ENCODE data around the gene SHLD1. TPM values are rescaled to one million over a fixed set of nuclear protein-coding genes. Genes with fewer than 3 reads are reported as not detected.
"Not testable (repeated sequence)": the region's sequence is repeated elsewhere in the genome, so short reads cannot be mapped to it uniquely, and the experiment has no call there.

The SHLD1 gene
- total RNA-seq, 2 experiments from 2014 or later: 7.0 to 7.9 TPM

DNA sequence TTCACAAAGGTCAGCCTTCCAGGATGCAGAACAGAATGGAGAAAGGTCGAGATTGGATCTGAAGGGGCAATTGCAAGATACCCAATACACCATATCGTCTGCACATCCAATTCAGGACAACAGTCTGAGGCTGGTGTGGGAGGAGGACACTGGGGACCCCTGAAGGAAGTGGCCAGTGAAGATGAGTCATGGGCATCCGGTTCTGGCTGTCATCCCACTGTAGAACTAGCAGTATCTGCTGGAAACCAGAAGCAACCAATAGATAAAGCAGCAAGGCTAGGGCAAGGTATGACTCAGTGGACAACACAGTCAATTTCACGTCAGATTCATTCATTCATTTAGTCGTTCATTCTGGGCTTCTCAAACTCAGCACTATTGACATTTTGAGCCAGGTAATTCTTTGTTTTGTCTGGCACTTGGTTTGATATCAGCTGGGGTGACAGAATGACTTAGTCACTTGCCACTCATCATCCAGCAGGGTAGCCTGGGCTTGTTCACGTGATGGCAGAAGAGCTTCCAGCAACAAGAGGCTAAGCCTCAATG lies 30.3 kb upstream of the SHLD1 start:
- H3K9me3 Mint-ChIP-seq (ENCODE audit: insufficient read depth): no peaks in the 10 kb centered on the region
- no peak for DNase-seq
- POLR2A ChIA-PET: no interaction called here
- no peak overlapping the region for H3K4me3 Mint-ChIP-seq
- CTCF ChIA-PET: no interaction called here
- no peak for ATAC-seq
- H3K27ac Mint-ChIP-seq: no peak overlapping the region
- H3K27me3 Mint-ChIP-seq (ENCODE audit: low read depth): no peaks in the 10 kb centered on the region
- peaks cover 26% of the 10 kb centered on the region for H3K4me1 Mint-ChIP-seq (ENCODE audit: low read depth)
- H3K36me3 Mint-ChIP-seq (ENCODE audit: low read depth): no peaks in the 10 kb centered on the region

DNA sequence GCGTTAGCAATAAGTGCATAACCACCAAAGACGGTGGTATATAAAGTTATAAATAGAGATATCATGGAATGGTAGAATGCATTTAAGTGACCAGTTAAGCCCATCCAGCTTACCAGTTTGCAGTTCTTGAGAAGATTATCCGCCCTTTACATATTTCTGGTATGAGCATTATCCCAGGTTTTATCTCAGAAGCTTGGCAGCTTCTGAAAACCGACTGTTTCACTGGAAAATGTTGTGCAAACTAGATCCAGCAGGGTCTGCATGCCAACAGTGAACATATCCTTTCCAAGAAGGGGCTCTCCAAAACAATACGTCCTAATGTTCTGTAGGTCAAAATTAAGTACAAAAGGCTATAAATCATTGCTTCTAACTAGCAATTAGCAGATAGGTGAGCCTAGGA lies 29.5 kb upstream of the SHLD1 start:
- ChIA-PET CTCF (no interaction called here), POLR2A (no interaction called here)
- DNase-seq (no peak), ATAC-seq (no peak)
- Mint-ChIP-seq H3K27me3 (ENCODE audit: low read depth) (no peaks in the 10 kb centered on the region), H3K27ac (no peak overlapping the region), H3K4me1 (ENCODE audit: low read depth) (peaks cover 21% of the 10 kb centered on the region), H3K4me3 (no peak overlapping the region), H3K36me3 (ENCODE audit: low read depth) (no peaks in the 10 kb centered on the region), H3K9me3 (ENCODE audit: insufficient read depth) (no peaks in the 10 kb centered on the region)

- H3K4me3 Mint-ChIP-seq; H3K9me3 Mint-ChIP-seq (ENCODE audit: insufficient read depth); H3K27ac Mint-ChIP-seq; ATAC-seq; CTCF ChIA-PET; DNase-seq; H3K27me3 Mint-ChIP-seq (ENCODE audit: low read depth); H3K36me3 Mint-ChIP-seq (ENCODE audit: low read depth): not testable (repeated sequence)
- POLR2A ChIA-PET: interaction anchor here (0.8 kb wide), 1 partner anchor 10 kb away, joined by 3 read pairs; no protein-coding TSS in a partner anchor
- peaks cover 21% of the 10 kb centered on the region for H3K4me1 Mint-ChIP-seq (ENCODE audit: low read depth)
Measured at GRCh38 chr20:5721356-5721755, 28.8 kb upstream of the SHLD1 start.

- DNase-seq (peak; percentile 28), ATAC-seq (peak; percentile 62)
- no peaks in the 10 kb centered on the region for H3K36me3 Mint-ChIP-seq (ENCODE audit: low read depth)
- no peaks in the 10 kb centered on the region for H3K9me3 Mint-ChIP-seq (ENCODE audit: insufficient read depth)
- no peak overlapping the region for H3K4me3 Mint-ChIP-seq
- peak overlapping the region; percentile 46 for H3K27ac Mint-ChIP-seq
- ChIA-PET CTCF (interaction anchor here (0.7 kb wide), 1 partner anchor 113 kb away, joined by 3 read pairs; no protein-coding TSS in a partner anchor), POLR2A (interaction anchor here (0.7 kb wide), 1 partner anchor 12 kb away, joined by 4 read pairs; no protein-coding TSS in a partner anchor)
- H3K4me1 Mint-ChIP-seq (ENCODE audit: low read depth): peaks cover 21% of the 10 kb centered on the region
- no peaks in the 10 kb centered on the region for H3K27me3 Mint-ChIP-seq (ENCODE audit: low read depth)
Measured at GRCh38 chr20:5722927-5723326, 27.3 kb upstream of the SHLD1 start.

GRCh38 chr20:5725183-5725463 lies 25.1 kb upstream of the SHLD1 start:
- H3K4me1 Mint-ChIP-seq (ENCODE audit: low read depth): peaks cover 17% of the 10 kb centered on the region
- H3K27ac Mint-ChIP-seq; DNase-seq; H3K36me3 Mint-ChIP-seq (ENCODE audit: low read depth); H3K27me3 Mint-ChIP-seq (ENCODE audit: low read depth); H3K9me3 Mint-ChIP-seq (ENCODE audit: insufficient read depth); CTCF ChIA-PET; H3K4me3 Mint-ChIP-seq; ATAC-seq: not testable (repeated sequence)
- POLR2A ChIA-PET: interaction anchor here (1.3 kb wide), 1 partner anchor 10 kb away, joined by 4 read pairs; no protein-coding TSS in a partner anchor

GRCh38 chr20:5727018-5727515 lies 23.1 kb upstream of the SHLD1 start:
- H3K27me3 Mint-ChIP-seq (ENCODE audit: low read depth): peaks cover 6% of the 10 kb centered on the region
- H3K9me3 Mint-ChIP-seq (ENCODE audit: insufficient read depth): no peaks in the 10 kb centered on the region
- ATAC-seq (no peak), DNase-seq (no peak)
- no peak overlapping the region for H3K27ac Mint-ChIP-seq
- CTCF ChIA-PET: no interaction called here
- no peaks in the 10 kb centered on the region for H3K36me3 Mint-ChIP-seq (ENCODE audit: low read depth)
- no peak overlapping the region for H3K4me3 Mint-ChIP-seq
- POLR2A ChIA-PET: no interaction called here
- H3K4me1 Mint-ChIP-seq (ENCODE audit: low read depth): peaks cover 13% of the 10 kb centered on the region

GRCh38 chr20:5729348-5729747 lies 20.9 kb upstream of the SHLD1 start:
- peaks cover 7% of the 10 kb centered on the region for H3K27me3 Mint-ChIP-seq (ENCODE audit: low read depth)

GRCh38 chr20:5730131-5730530 lies 20.1 kb upstream of the SHLD1 start:
- H3K4me1 Mint-ChIP-seq (ENCODE audit: low read depth): no peaks in the 10 kb centered on the region
- DNase-seq: no peak
- peaks cover 7% of the 10 kb centered on the region for H3K27me3 Mint-ChIP-seq (ENCODE audit: low read depth)
- ChIA-PET CTCF (interaction anchor here (1.2 to 1.9 kb wide), 2 partner anchors 58 to 146 kb away, joined by 3 to 8 read pairs; no protein-coding TSS in a partner anchor), POLR2A (no interaction called here)
- no peaks in the 10 kb centered on the region for H3K9me3 Mint-ChIP-seq (ENCODE audit: insufficient read depth)
- H3K4me3 Mint-ChIP-seq: no peak overlapping the region
- no peak for ATAC-seq
- H3K27ac Mint-ChIP-seq: no peak overlapping the region
- no peaks in the 10 kb centered on the region for H3K36me3 Mint-ChIP-seq (ENCODE audit: low read depth)

More at GRCh38 chr20:5729348-5729747, 20.9 kb upstream of the SHLD1 start:
- ATAC-seq (no peak), DNase-seq (no peak)
- POLR2A ChIA-PET: no interaction called here
- no peak overlapping the region for H3K4me3 Mint-ChIP-seq
- CTCF ChIA-PET: interaction anchor here (1.9 kb wide), 1 partner anchor 59 kb away, joined by 8 read pairs; no protein-coding TSS in a partner anchor
- no peak overlapping the region for H3K27ac Mint-ChIP-seq
- H3K9me3 Mint-ChIP-seq (ENCODE audit: insufficient read depth): no peaks in the 10 kb centered on the region
- peaks cover 4% of the 10 kb centered on the region for H3K4me1 Mint-ChIP-seq (ENCODE audit: low read depth)
- H3K36me3 Mint-ChIP-seq (ENCODE audit: low read depth): no peaks in the 10 kb centered on the region

DNA sequence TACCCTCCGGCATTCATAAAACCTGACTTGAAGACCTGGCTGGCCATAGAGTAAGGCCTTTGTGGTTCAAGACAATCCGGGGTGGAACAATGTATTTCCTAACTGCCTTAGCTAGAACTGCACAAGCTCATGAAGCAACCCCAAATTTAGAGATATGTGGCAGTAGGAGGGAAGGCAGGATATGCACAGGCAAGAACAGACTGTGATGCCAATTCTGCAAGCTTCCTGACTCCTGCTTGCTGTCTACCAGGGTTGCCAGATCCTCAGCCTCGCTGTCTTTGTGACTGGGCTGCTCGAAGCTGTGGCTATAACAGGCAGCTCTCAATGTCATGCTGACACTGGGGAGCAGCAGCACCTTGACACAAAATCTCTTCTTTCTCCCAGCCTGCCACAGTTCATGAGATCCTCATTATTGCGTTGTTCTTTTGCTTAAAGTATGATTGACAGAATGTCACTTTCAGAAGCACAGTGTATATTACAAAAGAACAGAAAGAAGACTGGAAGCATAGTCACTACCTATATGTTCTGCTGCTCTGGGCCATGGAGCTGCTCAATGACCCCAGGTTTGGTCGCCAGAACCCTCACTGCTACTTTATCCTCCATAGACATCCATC lies 18.3 kb upstream of the SHLD1 start:
- ChIA-PET CTCF (no interaction called here), POLR2A (interaction anchor here (0.6 kb wide), 1 partner anchor 10 kb away, joined by 3 read pairs; no protein-coding TSS in a partner anchor)
- Mint-ChIP-seq H3K27me3 (ENCODE audit: low read depth) (peaks cover 7% of the 10 kb centered on the region), H3K4me1 (ENCODE audit: low read depth) (peaks cover under 1% of the 10 kb centered on the region), H3K36me3 (ENCODE audit: low read depth) (no peaks in the 10 kb centered on the region), H3K4me3 (no peak overlapping the region), H3K27ac (no peak overlapping the region), H3K9me3 (ENCODE audit: insufficient read depth) (no peaks in the 10 kb centered on the region)
- DNase-seq (no peak), ATAC-seq (no peak)

GRCh38 chr20:5734602-5735001 lies 15.6 kb upstream of the SHLD1 start:
- CTCF ChIA-PET: no interaction called here

GRCh38 chr20:5735845-5736510 lies 14.2 kb upstream of the SHLD1 start:
- CTCF ChIA-PET: no interaction called here
- peaks cover 12% of the 10 kb centered on the region for H3K4me1 Mint-ChIP-seq (ENCODE audit: low read depth)
- POLR2A ChIA-PET: no interaction called here

More at GRCh38 chr20:5734602-5735001, 15.6 kb upstream of the SHLD1 start:
- peaks cover 3% of the 10 kb centered on the region for H3K27me3 Mint-ChIP-seq (ENCODE audit: low read depth)
- no peaks in the 10 kb centered on the region for H3K36me3 Mint-ChIP-seq (ENCODE audit: low read depth)
- H3K4me1 Mint-ChIP-seq (ENCODE audit: low read depth): peaks cover 12% of the 10 kb centered on the region
- ATAC-seq (no peak), DNase-seq (no peak)
- POLR2A ChIA-PET: interaction anchor here (1.2 kb wide), 1 partner anchor 11 kb away, joined by 4 read pairs; no protein-coding TSS in a partner anchor
- no peak overlapping the region for H3K4me3 Mint-ChIP-seq
- H3K9me3 Mint-ChIP-seq (ENCODE audit: insufficient read depth): no peaks in the 10 kb centered on the region
- no peak overlapping the region for H3K27ac Mint-ChIP-seq

GRCh38 chr20:5737619-5737953 lies 12.6 kb upstream of the SHLD1 start:
- Mint-ChIP-seq H3K27me3 (ENCODE audit: low read depth) (no peaks in the 10 kb centered on the region), H3K4me3 (no peak overlapping the region), H3K27ac (no peak overlapping the region), H3K9me3 (ENCODE audit: insufficient read depth) (no peaks in the 10 kb centered on the region), H3K36me3 (ENCODE audit: low read depth) (no peaks in the 10 kb centered on the region), H3K4me1 (ENCODE audit: low read depth) (peaks cover 12% of the 10 kb centered on the region)
- DNase-seq (no peak), ATAC-seq (no peak)
- POLR2A ChIA-PET: no interaction called here
- CTCF ChIA-PET: no interaction called here

More at GRCh38 chr20:5735845-5736510, 14.2 kb upstream of the SHLD1 start:
- Mint-ChIP-seq H3K36me3 (ENCODE audit: low read depth) (no peaks in the 10 kb centered on the region), H3K9me3 (ENCODE audit: insufficient read depth) (no peaks in the 10 kb centered on the region), H3K4me3 (no peak overlapping the region), H3K27me3 (ENCODE audit: low read depth) (peaks cover 3% of the 10 kb centered on the region), H3K27ac (no peak overlapping the region)
- ATAC-seq (no peak), DNase-seq (no peak)
